Subcutaneous adipose tissue (tissue), 4 donors: Measurements from ENCODE around the gene IL17RA. TPM values are rescaled to one million over a fixed set of nuclear protein-coding genes. Genes with fewer than 3 reads are reported as not detected.

ENCODE experiments used
- CTCF ChIP-seq: fragments of 450-650 bp; IDR thresholded peaks from one replicate; pipeline ENCODE4 v1.5.1; 2016; ENCODE audit warnings: low read depth, mild to moderate bottlenecking, control low read depth, antibody characterized with exemption, moderate library complexity
- total RNA-seq, 4 donors: library from RNA; depleted of rRNA; stranded (reverse); fragments of >200 nt; gene quantifications; one replicate each; pipeline ENCODE4 v1.1.0, GENCODE V29; 2016

Gene IL17RA
- total RNA-seq, 4 donors from 2014 or later, result 17.9 to 30.3 (median 26.2) TPM

- no peak for TF ChIP-seq CTCF
Observed at GRCh38 chr22:17097062-17097461, 12.3 kb downstream of the IL17RA start.

- no peak for TF ChIP-seq CTCF
Observed at GRCh38 chr22:17097701-17098100, 12.9 kb downstream of the IL17RA start.

DNA sequence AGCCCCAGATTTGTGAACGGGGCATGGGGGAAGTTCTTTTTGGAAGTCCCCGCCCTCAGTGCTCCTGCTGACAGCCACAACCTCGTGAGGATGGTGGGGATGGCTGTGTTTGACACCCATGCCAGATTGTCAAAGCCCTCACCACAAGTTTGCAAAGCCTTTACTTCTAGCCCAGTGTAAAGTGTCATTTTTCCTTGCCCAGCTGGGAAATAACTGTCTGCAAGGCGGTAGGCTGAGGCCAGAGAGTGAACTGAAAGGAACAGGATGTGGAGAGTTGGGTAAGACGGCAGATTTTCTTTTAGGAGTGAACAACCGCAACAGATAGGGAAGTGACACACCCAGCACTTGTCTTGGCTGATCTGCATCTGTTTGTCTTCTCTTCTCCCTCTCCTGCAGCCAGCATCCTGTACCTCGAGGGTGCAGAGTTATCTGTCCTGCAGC, 13.6 kb downstream of the IL17RA start:
- no peak for TF ChIP-seq CTCF

GRCh38 chr22:17100621-17101020, 15.8 kb downstream of the IL17RA start:
- TF ChIP-seq CTCF, result no peak

- TF ChIP-seq CTCF, result no peak
Observed at GRCh38 chr22:17101475-17102296, 16.9 kb downstream of the IL17RA start.

GRCh38 chr22:17102297-17102667, 17.5 kb downstream of the IL17RA start:
- TF ChIP-seq CTCF, result no peak

DNA sequence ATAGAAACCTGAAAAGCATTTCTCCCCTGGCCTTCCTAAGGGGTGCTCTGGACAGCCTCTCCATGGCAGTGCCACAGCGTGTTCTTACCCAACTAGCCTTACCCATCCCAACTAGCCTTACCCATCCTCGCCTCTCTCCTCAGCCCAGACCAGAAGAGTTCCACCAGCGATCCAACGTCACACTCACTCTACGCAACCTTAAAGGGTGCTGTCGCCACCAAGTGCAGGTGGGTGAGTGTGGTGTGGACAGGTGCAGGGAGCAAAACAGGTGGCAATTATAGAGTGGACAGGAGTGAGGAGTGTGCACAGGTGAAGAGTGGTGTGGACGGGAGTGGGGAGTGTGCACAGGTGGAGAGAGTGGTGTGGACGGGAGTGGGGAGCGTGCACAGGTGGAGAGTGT, 18.6 kb downstream of the IL17RA start:
- no peak for TF ChIP-seq CTCF
